Tibial nerve (tissue), 4 donors: ENCODE measurements around the gene MAP2K1.

ENCODE experiments used
- EP300 ChIP-seq, 2 donors: sonication (generic); formaldehyde crosslinking; IDR thresholded peaks; one replicate each; pipeline ENCODE4 v1.6.1; 2017; ENCODE audit warnings: antibody characterized with exemption in 2 of 2, mild to moderate bottlenecking in 1 of 2
- TF ChIP-seq, protein P1 (sequence below), 5 experiments: fragments of 200-600 bp in 3 of 5; fragments of 450-650 bp in 2 of 5; sonication (generic) in 3 of 5; IDR thresholded peaks; one replicate each; pipeline ENCODE4 v1.5.1; 2016 to 2019; ENCODE audit warnings: antibody characterized with exemption in 5 of 5, mild to moderate bottlenecking in 3 of 5, moderate library complexity in 2 of 5

- TF ChIP-seq, protein P1, sequence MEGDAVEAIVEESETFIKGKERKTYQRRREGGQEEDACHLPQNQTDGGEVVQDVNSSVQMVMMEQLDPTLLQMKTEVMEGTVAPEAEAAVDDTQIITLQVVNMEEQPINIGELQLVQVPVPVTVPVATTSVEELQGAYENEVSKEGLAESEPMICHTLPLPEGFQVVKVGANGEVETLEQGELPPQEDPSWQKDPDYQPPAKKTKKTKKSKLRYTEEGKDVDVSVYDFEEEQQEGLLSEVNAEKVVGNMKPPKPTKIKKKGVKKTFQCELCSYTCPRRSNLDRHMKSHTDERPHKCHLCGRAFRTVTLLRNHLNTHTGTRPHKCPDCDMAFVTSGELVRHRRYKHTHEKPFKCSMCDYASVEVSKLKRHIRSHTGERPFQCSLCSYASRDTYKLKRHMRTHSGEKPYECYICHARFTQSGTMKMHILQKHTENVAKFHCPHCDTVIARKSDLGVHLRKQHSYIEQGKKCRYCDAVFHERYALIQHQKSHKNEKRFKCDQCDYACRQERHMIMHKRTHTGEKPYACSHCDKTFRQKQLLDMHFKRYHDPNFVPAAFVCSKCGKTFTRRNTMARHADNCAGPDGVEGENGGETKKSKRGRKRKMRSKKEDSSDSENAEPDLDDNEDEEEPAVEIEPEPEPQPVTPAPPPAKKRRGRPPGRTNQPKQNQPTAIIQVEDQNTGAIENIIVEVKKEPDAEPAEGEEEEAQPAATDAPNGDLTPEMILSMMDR (IDR thresholded peaks at IDR 0.05): no peak
- peak in 1 of 2 donors; percentile 36 for TF ChIP-seq EP300 (IDR thresholded peaks at IDR 0.05)
Measured at GRCh38 chr15:66400351-66400774, 13.7 kb downstream of the MAP2K1 start.
